Type B pancreatic cell (in vitro differentiated cells): ENCODE measurements around the gene MSRB1. TPM values are rescaled to one million over a fixed set of nuclear protein-coding genes. Genes with fewer than 3 reads are reported as not detected.
"Not testable (repeated sequence)": the region's sequence is repeated elsewhere in the genome, so short reads cannot be mapped to it uniquely, and the experiment has no call there.

ENCODE experiments used
- DNase-seq: peaks from one replicate; pipeline ENCODE4 v3.0.0; 2021; ENCODE audit warnings: mixed read lengths; ENCODE audit not compliant: unreplicated experiment; ENCODE audit errors: extremely low spot score
- H3K27ac Mint-ChIP-seq: 2 replicates; pipeline ENCODE4 v1.8.0; 2021; ENCODE audit warnings: mild to moderate bottlenecking, mixed read lengths
- H3K27me3 Mint-ChIP-seq: 2 replicates; pipeline ENCODE4 v1.8.0; 2021; ENCODE audit warnings: mixed read lengths
- H3K36me3 Mint-ChIP-seq: 2 replicates; pipeline ENCODE4 v1.8.0; 2021; ENCODE audit warnings: mixed read lengths
- H3K4me1 Mint-ChIP-seq: one replicate; pipeline ENCODE4 v1.8.0; 2021; ENCODE audit warnings: mixed read lengths; ENCODE audit not compliant: unreplicated experiment
- H3K4me3 Mint-ChIP-seq: 2 replicates; pipeline ENCODE4 v1.8.0; 2021; ENCODE audit warnings: mild to moderate bottlenecking, mixed read lengths
- H3K9me3 Mint-ChIP-seq: 2 replicates; pipeline ENCODE4 v1.8.0; 2021; ENCODE audit warnings: mixed read lengths
- CTCF ChIP-seq: fragments of 200-600 bp; sonication (generic); conservative IDR thresholded peaks from 2 replicates; pipeline ENCODE4 v1.5.0; 2021; ENCODE audit warnings: antibody characterized with exemption, mild to moderate bottlenecking
- total RNA-seq: library from RNA; stranded (reverse); gene quantifications from 2 replicates; pipeline ENCODE4 v1.2.1, GENCODE V29; 2021; ENCODE audit warnings: low replicate concordance

The MSRB1 gene
- total RNA-seq, 1 donor from 2014 or later = 34.8 TPM

DNA sequence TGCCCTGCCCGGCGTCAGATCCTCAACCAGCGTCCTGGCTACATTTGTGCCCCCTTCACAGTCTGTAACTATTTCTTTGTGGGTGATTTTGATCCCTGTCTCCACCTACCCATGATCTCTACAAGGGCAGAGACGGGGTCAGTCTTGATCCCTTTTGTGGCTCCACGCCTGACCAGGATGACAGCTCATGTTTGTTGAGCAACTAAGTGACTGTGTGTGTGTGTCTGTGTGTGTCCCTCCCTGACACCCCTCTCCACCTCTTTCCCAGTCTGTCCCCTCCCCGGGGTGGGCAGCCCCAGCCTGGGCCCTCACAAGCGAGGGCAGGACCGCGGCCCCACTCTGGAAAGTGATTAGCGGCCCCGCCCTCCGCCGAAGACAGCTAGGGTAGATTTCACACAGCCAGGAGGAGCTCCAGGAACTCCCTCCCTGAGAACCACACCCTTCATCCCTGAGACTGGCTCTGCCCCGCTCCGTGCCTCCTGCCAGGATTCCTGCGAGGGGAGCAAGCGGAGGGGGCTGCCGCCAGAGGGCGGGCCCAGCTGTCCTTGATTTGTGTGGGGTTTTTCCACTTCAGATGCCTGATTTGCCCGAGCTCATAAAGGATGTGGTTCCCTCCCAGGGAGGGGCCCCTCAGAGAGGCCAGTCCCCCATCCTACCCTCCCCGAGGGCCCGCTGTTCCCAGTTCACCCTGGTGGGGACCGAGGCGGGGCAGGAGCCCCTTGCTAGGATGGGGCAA is 19.5 kb downstream of the MSRB1 start:
- Mint-ChIP-seq H3K9me3 (no peaks in the 10 kb centered on the region), H3K4me3 (no peak overlapping the region), H3K27me3 (peaks cover 52% of the 10 kb centered on the region), H3K36me3 (no peaks in the 10 kb centered on the region), H3K27ac (no peak overlapping the region), H3K4me1 (peaks cover 9% of the 10 kb centered on the region)
- TF ChIP-seq CTCF = peak; percentile 70
- no peak for DNase-seq

DNA sequence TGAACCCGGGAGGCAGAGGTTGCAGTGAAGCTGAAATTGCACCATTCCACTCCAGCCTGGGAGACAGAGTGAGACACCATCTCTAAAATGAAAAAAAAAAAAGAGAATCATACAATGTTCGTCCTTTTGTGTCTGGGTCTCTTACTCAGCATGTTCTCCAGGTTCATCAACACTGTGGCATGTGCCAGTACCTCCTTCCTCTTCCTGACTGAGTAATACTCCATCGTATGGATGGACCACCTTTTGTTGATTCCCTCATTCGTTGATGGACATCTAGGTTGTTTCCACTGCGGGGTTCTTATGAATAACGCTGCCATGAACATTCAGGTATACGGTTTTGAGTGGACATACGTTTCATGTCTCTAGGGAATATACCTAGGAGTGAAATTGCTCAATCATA is 20.6 kb downstream of the MSRB1 start:
- H3K4me1 Mint-ChIP-seq = peaks cover 9% of the 10 kb centered on the region
- H3K36me3 Mint-ChIP-seq = no peaks in the 10 kb centered on the region
- H3K4me3 Mint-ChIP-seq = peak overlapping the region; percentile 57
- H3K27ac Mint-ChIP-seq = peak overlapping the region; percentile 16
- TF ChIP-seq CTCF = no peak
- peaks cover 54% of the 10 kb centered on the region for H3K27me3 Mint-ChIP-seq
- no peaks in the 10 kb centered on the region for H3K9me3 Mint-ChIP-seq
- DNase-seq = no peak

DNA sequence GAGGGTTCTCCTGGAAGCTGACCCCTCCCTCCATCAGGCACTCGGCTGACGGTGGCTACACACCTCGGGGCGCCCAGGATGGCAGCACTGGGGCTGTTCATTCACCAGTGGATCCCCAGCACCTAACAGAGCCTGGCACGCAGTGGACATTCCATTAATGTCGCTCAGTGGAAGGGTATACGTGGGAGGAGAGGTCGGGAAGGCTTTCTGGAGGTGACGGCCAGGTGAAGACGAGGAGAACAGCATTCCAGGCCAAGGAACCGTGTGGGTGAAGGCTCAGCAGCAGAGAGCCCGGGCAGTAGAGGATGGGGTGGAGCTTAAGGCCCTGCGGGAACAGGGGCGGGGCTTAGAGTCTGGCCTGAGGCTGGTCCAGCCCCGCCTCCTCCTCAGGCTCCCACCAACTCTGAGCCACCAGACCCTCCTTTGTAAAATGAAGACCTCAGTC is 22.2 kb downstream of the MSRB1 start:
- Mint-ChIP-seq H3K4me1 (peaks cover 9% of the 10 kb centered on the region), H3K27ac (no peak overlapping the region), H3K36me3 (no peaks in the 10 kb centered on the region), H3K9me3 (no peaks in the 10 kb centered on the region), H3K4me3 (peak overlapping the region; percentile 13), H3K27me3 (peaks cover 70% of the 10 kb centered on the region)
- no peak for DNase-seq
- TF ChIP-seq CTCF = no peak

DNA sequence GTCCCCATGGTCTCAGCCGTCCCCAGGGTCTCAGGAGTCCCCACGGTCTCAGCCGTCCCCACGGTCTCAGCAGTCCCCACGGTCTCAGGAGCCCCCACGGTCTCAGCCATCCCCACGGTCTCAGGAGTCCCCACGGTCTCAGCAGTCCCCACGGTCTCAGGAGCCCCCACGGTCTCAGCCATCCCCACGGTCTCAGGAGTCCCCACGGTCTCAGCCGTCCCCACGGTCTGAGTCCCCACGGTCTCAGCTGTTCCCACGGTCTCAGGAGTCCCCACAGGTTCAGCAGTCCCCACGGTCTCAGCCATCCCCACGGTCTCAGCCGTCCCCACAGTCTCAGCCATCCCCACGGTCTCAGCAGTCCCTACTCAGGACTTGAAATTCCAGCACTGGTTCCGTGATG is 22.9 kb downstream of the MSRB1 start:
- not testable (repeated sequence) for H3K4me1 Mint-ChIP-seq, H3K27ac Mint-ChIP-seq, H3K9me3 Mint-ChIP-seq, H3K4me3 Mint-ChIP-seq, DNase-seq, H3K36me3 Mint-ChIP-seq
- peaks cover 76% of the 10 kb centered on the region for H3K27me3 Mint-ChIP-seq

GRCh38 chr16:1919327-1919998 is 23.5 kb downstream of the MSRB1 start:
- H3K36me3 Mint-ChIP-seq = no peaks in the 10 kb centered on the region
- no peak overlapping the region for H3K4me3 Mint-ChIP-seq
- TF ChIP-seq CTCF = no peak
- H3K9me3 Mint-ChIP-seq = no peaks in the 10 kb centered on the region
- no peak for DNase-seq
- H3K27ac Mint-ChIP-seq = no peak overlapping the region
- peaks cover 78% of the 10 kb centered on the region for H3K27me3 Mint-ChIP-seq
- peaks cover 9% of the 10 kb centered on the region for H3K4me1 Mint-ChIP-seq
